GM21526 (cell line): ENCODE data around the gene COL6A3.
"Not testable (repeated sequence)": the region's sequence is repeated elsewhere in the genome, so short reads cannot be mapped to it uniquely, and the experiment has no call there.

Experiments used
- ATAC-seq: cut with Tn5 transposase; IDR thresholded peaks from one replicate; pipeline ENCODE4 v1.9.1; 2021; ENCODE audit warnings: moderate library complexity; ENCODE audit not compliant: unreplicated experiment, low FRiP score

COL6A3 gene

GRCh38 chr2:237321746-237322145, 92.2 kb downstream of the COL6A3 start:
- no peak for ATAC-seq

GRCh38 chr2:237320801-237321560, 93.0 kb downstream of the COL6A3 start:
- no peak for ATAC-seq

- ATAC-seq: no peak
Observed at GRCh38 chr2:237319887-237320286, 94.1 kb downstream of the COL6A3 start.

GRCh38 chr2:237319086-237319820, 94.7 kb downstream of the COL6A3 start:
- ATAC-seq: no peak

- no peak for ATAC-seq
Observed at GRCh38 chr2:237316339-237316738, 97.6 kb downstream of the COL6A3 start.

- ATAC-seq: no peak
Observed at GRCh38 chr2:237315829-237316225, 98.1 kb downstream of the COL6A3 start.

- no peak for ATAC-seq
Observed at GRCh38 chr2:237315170-237315828, 98.7 kb downstream of the COL6A3 start.

GRCh38 chr2:237314681-237315080, 99.3 kb downstream of the COL6A3 start:
- no peak for ATAC-seq

- ATAC-seq: no peak
Observed at GRCh38 chr2:237314198-237314597, 99.8 kb downstream of the COL6A3 start.

GRCh38 chr2:237312021-237312755, 101.8 kb downstream of the COL6A3 start:
- no peak for ATAC-seq

- no peak for ATAC-seq
Observed at GRCh38 chr2:237310515-237311114, 103.3 kb downstream of the COL6A3 start.

GRCh38 chr2:237309416-237309815, 104.5 kb downstream of the COL6A3 start:
- no peak for ATAC-seq

- ATAC-seq: no peak
Observed at GRCh38 chr2:237309011-237309410, 105.0 kb downstream of the COL6A3 start.

- no peak for ATAC-seq
Observed at GRCh38 chr2:237307474-237307873, 106.5 kb downstream of the COL6A3 start.

- no peak for ATAC-seq
Observed at GRCh38 chr2:237306787-237307170, 107.2 kb downstream of the COL6A3 start.

- no peak for ATAC-seq
Observed at GRCh38 chr2:237306083-237306786, 107.7 kb downstream of the COL6A3 start.

- no peak for ATAC-seq
Observed at GRCh38 chr2:237305579-237305978, 108.4 kb downstream of the COL6A3 start.

- no peak for ATAC-seq
Observed at GRCh38 chr2:237304763-237305514, 109.0 kb downstream of the COL6A3 start.

GRCh38 chr2:237303244-237303643, 110.7 kb downstream of the COL6A3 start:
- not testable (repeated sequence) for ATAC-seq
